GM13977 (cell line): ENCODE results near the gene VDAC1.
A peak's percentile ranks its signal among the peaks of the same experiment; 100 is the strongest.

ENCODE experiments used
- DNase-seq: peaks from one replicate; pipeline ENCODE4 v3.0.0; 2012; ENCODE audit warnings: low spot score
- in situ Hi-C: fragments of 300-500 bp; cut with MboI; formaldehyde crosslinking; loops from one replicate; pipeline ENCODE4 v1.12.0; 2022; ENCODE audit warnings: low sequenced_read_pairs, low pct_unique_long_range_greater_than_20kb, mixed read lengths, inconsistent platforms; ENCODE audit not compliant: unreplicated experiment
- TF ChIP-seq, protein P1 (sequence below): IDR thresholded peaks from 2 replicates; pipeline ENCODE4 v1.5.1; 2012; ENCODE audit warnings: mild to moderate bottlenecking, control low read depth; ENCODE audit not compliant: insufficient read depth; ENCODE audit errors: extremely low read depth, missing control alignments

The VDAC1 gene

DNA sequence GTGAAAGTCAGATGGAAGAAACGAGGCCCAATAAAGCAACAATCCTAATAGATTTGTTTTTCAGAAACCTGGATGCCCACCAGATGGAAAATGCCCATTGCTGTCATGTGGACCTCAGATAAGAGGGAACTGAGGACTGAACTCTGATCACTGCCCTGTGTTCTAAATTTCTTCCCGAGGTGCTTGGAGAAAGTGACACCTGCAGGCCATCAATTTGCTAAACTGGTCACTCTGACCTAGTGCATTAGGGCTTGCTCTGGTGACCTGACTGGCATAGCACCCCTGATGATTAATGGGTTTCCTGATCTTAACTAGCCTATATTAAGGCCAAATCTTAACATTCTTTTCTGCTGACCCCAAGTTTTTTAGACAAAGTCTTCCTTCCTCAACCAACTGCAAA lies 32.4 kb upstream of the VDAC1 start:
- in situ Hi-C loops: loop anchor here (25.0 kb wide), 1 partner anchor 250 kb away; no protein-coding TSS in a partner anchor
- TF ChIP-seq, protein P1, sequence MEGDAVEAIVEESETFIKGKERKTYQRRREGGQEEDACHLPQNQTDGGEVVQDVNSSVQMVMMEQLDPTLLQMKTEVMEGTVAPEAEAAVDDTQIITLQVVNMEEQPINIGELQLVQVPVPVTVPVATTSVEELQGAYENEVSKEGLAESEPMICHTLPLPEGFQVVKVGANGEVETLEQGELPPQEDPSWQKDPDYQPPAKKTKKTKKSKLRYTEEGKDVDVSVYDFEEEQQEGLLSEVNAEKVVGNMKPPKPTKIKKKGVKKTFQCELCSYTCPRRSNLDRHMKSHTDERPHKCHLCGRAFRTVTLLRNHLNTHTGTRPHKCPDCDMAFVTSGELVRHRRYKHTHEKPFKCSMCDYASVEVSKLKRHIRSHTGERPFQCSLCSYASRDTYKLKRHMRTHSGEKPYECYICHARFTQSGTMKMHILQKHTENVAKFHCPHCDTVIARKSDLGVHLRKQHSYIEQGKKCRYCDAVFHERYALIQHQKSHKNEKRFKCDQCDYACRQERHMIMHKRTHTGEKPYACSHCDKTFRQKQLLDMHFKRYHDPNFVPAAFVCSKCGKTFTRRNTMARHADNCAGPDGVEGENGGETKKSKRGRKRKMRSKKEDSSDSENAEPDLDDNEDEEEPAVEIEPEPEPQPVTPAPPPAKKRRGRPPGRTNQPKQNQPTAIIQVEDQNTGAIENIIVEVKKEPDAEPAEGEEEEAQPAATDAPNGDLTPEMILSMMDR: no peak
- no peak for DNase-seq

DNA sequence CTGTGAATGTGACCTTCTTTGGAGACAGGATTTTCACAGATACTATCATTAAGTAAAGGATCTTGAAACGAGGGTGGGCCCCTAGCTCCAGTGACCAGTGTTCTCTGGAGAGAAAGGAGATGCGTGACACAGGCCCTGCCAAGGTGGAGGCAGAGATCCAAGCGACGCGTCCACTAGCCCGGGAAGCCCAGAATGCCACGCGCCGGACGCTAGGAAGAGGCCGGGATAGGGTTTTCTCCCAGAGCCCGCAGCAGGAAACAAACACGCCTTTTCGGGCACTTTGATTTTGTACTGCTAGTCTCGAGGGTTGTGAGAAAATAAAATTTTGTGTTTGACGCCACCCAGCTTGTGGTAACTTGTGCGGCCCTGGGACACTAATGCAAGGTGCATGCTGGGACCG lies 29.6 kb upstream of the VDAC1 start:
- in situ Hi-C loops: loop anchor here (25.0 kb wide), 1 partner anchor 253 kb away; no protein-coding TSS in a partner anchor
- TF ChIP-seq, protein P1: no peak

DNA sequence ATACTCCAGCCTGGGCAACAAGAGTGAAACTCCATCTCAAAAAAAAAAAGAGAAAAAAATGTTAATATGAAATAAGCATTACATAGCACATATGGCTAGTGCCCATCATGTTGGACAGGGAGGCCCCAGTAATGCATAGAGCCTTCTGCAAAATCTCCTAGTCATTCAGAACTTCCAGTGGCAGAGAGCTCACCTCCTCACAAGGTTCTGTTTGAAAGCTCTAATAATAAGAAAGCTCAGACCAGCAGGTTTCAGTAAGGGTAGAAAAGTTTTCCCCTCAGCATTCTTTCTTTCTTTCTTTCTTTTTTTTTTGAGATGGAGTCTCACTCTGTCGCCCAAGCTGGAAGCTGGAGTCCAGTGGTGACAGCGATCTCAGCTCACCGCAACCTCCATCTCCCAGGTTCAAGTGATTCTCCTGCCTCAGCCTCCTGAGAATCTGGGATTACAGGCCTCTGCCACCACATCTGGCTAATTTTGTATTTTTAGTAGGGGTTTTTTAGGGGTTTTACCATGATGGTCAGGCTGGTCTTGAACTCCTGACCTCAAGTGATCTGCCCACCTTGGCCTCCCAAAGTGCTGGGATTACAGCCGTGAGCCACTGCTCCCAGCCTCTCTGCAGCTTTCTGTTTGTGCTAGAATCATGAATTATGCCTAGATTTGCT lies 25.7 kb upstream of the VDAC1 start:
- peak; percentile 56 for DNase-seq
- in situ Hi-C loops: loop anchor here (25.0 kb wide), 1 partner anchor 257 kb away; no protein-coding TSS in a partner anchor

More for the DNA sequence above, 29.6 kb upstream of the VDAC1 start:
- no peak for DNase-seq

DNA sequence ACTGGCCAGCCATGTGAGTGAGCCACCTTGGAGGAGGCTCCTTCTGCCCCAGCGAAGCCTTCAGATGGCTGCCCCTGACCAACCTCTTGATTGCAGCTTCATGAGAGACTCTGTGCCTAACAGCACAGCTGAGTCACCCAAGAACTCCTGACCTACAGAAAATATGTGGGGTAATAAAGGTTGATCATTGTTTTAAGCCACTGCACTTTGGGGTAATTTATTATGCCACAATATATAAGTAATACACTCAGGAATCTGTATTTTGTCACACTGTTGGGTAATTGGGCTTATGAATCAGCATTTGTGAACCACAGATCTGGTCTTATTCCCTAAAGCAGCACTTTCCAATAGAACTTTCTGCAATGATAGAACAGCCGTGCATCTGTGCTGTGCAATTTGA lies 24.4 kb upstream of the VDAC1 start:
- TF ChIP-seq, protein P1: no peak
- in situ Hi-C loops: loop anchor here (25.0 kb wide), 1 partner anchor 258 kb away; no protein-coding TSS in a partner anchor
- DNase-seq: no peak

DNA sequence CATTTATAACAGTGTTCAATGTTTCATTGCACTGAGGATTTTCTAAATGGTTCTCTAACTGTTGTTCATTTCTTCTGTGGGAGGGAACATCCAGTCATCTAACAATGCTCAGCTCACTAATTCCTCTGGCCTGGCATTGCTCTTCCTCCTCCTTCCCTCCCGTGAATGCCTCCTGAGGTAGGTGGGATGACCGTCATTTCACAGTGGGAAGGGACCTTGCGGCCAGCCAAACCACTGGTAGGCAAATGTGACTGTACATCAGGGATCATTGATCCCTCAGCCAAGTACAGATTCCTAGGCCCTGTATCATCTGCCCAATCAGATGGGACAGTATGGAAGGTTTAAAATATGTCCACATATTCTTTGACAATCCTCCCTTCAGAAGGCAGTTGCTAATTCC lies 23.7 kb upstream of the VDAC1 start:
- TF ChIP-seq, protein P1: no peak
- no peak for DNase-seq
- in situ Hi-C loops: loop anchor here (25.0 kb wide), 1 partner anchor 259 kb away; no protein-coding TSS in a partner anchor

DNA sequence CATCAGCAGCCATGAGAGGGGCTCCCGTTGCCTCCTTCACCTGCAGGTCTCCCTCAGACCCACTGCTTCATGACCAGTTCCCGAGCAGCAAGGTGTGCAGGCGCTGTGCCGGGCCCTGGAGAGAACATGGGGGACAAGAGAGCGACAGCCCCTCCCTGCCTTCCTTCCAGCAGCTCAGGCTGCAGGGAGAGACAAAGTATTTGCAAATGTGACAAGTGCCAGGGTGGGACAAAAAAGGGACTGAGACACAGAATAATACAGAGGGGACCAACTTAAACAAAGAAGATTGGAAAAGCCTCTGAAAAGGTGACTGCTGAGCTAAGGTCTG lies 22.5 kb upstream of the VDAC1 start:
- TF ChIP-seq, protein P1: no peak

DNA sequence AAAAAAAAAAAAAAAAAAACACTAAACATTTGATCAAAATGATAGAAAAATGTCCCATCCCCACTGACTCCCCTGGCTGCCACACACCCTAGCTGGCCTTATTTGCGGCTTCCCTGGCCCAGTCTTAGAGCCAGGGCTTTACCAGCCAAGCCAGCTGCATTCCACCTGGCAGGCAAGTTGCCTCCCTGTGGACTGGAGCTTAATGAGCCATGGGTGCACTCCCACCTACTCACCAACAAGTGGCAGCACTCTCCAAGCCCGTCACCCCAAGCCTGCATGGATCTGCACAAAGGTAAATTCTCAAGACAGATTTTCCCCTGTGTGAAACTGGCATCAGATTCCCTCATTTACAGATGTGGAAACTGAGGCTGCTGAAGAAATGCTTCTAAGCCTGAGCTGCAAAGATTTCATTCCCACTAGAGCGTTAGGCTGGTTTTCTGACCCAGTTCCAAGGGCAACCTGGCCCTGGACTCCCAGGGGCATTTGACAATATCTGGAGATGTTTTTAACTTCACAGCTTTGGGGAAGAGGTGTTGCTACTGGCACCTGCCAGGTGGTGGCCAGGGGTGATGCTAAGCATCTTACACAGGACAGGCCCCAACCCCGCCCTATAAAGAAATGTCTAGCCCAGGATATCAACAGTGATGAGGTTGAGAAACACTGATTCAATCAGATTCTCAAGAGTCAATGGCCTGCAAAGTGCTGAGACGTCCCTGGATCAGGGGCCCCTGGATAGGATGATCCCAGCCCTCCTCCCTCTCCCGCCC lies 21.9 kb upstream of the VDAC1 start:
- TF ChIP-seq, protein P1: peak; percentile 70
- DNase-seq: peak; percentile 78
- in situ Hi-C loops: loop anchor here (25.0 kb wide), 1 partner anchor 261 kb away; no protein-coding TSS in a partner anchor

More for the DNA sequence above, 22.5 kb upstream of the VDAC1 start:
- no peak for DNase-seq
- in situ Hi-C loops: loop anchor here (25.0 kb wide), 1 partner anchor 260 kb away; no protein-coding TSS in a partner anchor
